CD14-positive monocyte (primary cell): Measurements from ENCODE around the gene DHRS2. TPM values are rescaled to one million over a fixed set of nuclear protein-coding genes. Genes with fewer than 3 reads are reported as not detected.

ENCODE experiments used
- DNase-seq, 3 donors: peaks; one replicate each; pipeline ENCODE4 v3.0.0-alpha.2; 2011 to 2022
- H2AFZ ChIP-seq: 2 replicates; pipeline ENCODE4 v1.6.0; 2012; ENCODE audit warnings: mild to moderate bottlenecking, low read depth, low read length, inconsistent platforms; ENCODE audit not compliant: insufficient read depth, poor library complexity, severe bottlenecking
- H3K27ac ChIP-seq, 2 donors: 1 replicate in 1 of 2; 2 replicates in 1 of 2; pipeline ENCODE4 v1.5.1; 2012 to 2013; ENCODE audit warnings: low read length in 2 of 2, control low read depth in 1 of 2, inconsistent platforms in 1 of 2, low read depth in 1 of 2, mild to moderate bottlenecking in 1 of 2
- H3K27me3 ChIP-seq, 2 donors: one replicate each; pipeline versions ENCODE4 v1.6.0 to v1.6.1; 2011 to 2013; ENCODE audit warnings: low read length in 2 of 2; ENCODE audit not compliant: control insufficient read depth in 2 of 2, insufficient read depth in 2 of 2
- H3K36me3 ChIP-seq, 2 donors: replicated peaks in 1 of 2; 1 replicate in 1 of 2; 2 replicates in 1 of 2; pipeline versions ENCODE4 v1.5.1 to v1.6.1; 2012 to 2013; ENCODE audit warnings: low read length in 2 of 2, control low read depth in 1 of 2, inconsistent platforms in 1 of 2, mild to moderate bottlenecking in 1 of 2; ENCODE audit not compliant: insufficient read depth in 2 of 2, control insufficient read depth in 1 of 2
- H3K4me1 ChIP-seq, 2 donors: 1 replicate in 1 of 2; 2 replicates in 1 of 2; pipeline versions ENCODE4 v1.5.1 to v1.6.1; 2012 to 2013; ENCODE audit warnings: low read length in 2 of 2, control low read depth in 1 of 2, inconsistent platforms in 1 of 2, mild to moderate bottlenecking in 1 of 2, moderate library complexity in 1 of 2; ENCODE audit not compliant: insufficient read depth in 2 of 2, control insufficient read depth in 1 of 2
- H3K4me2 ChIP-seq: replicated peaks from 2 replicates; pipeline ENCODE3; 2012; ENCODE audit warnings: low read length, moderate library complexity, mild to moderate bottlenecking; ENCODE audit not compliant: poor library complexity, severe bottlenecking; ENCODE audit errors: extremely low read depth
- H3K4me3 ChIP-seq, 3 experiments: fragments of 200-600 bp in 1 of 3; sonication (generic) in 1 of 3; replicated peaks in 1 of 3; 1 replicate in 2 of 3; 2 replicates in 1 of 3; pipeline ENCODE4 v1.5.1; 2011 to 2013; ENCODE audit warnings: low read length in 3 of 3, mild to moderate bottlenecking in 3 of 3, control low read depth in 2 of 3, low read depth in 2 of 3, inconsistent platforms in 1 of 3, moderate library complexity in 1 of 3
- H3K79me2 ChIP-seq: 2 replicates; pipeline ENCODE4 v1.6.0; 2012; ENCODE audit warnings: mild to moderate bottlenecking, control low read depth, inconsistent platforms, low read length, moderate library complexity; ENCODE audit not compliant: insufficient read depth
- H3K9ac ChIP-seq: 2 replicates; pipeline ENCODE4 v1.6.0; 2017; ENCODE audit warnings: low read length, mild to moderate bottlenecking; ENCODE audit not compliant: insufficient read depth, poor library complexity, severe bottlenecking
- H3K9me3 ChIP-seq, 2 donors: replicated peaks in 1 of 2; 1 replicate in 1 of 2; 2 replicates in 1 of 2; pipeline versions ENCODE4 v1.5.1 to v1.6.1; 2012 to 2013; ENCODE audit warnings: low read length in 2 of 2, control low read depth in 1 of 2; ENCODE audit not compliant: control insufficient read depth in 1 of 2, insufficient read depth in 1 of 2
- H4K20me1 ChIP-seq: 2 replicates; pipeline ENCODE4 v1.6.0; 2012; ENCODE audit warnings: mild to moderate bottlenecking, low read length, control low read depth, moderate library complexity; ENCODE audit not compliant: insufficient read depth
- H3K27ac Mint-ChIP-seq, 7 donors: one replicate each; pipeline ENCODE4 v1.8.0; 2020; ENCODE audit warnings: mild to moderate bottlenecking in 7 of 7, mixed read lengths in 7 of 7, moderate library complexity in 6 of 7, inconsistent platforms in 2 of 7
- H3K27me3 Mint-ChIP-seq, 3 donors: one replicate each; pipeline ENCODE4 v1.8.0; 2021 to 2022; ENCODE audit warnings: low read depth in 3 of 3, mild to moderate bottlenecking in 3 of 3, mixed read lengths in 3 of 3, moderate library complexity in 3 of 3, inconsistent platforms in 1 of 3
- H3K36me3 Mint-ChIP-seq, 2 donors: one replicate each; pipeline ENCODE4 v1.8.0; 2020; ENCODE audit warnings: mixed read lengths in 2 of 2, inconsistent platforms in 1 of 2, mild to moderate bottlenecking in 1 of 2
- H3K4me1 Mint-ChIP-seq: one replicate; pipeline ENCODE4 v1.8.0; 2020; ENCODE audit warnings: mild to moderate bottlenecking, mixed read lengths
- H3K4me3 Mint-ChIP-seq, 2 donors: one replicate each; pipeline ENCODE4 v1.8.0; 2020; ENCODE audit warnings: mild to moderate bottlenecking in 2 of 2, mixed read lengths in 2 of 2, moderate library complexity in 1 of 2
- H3K9me3 Mint-ChIP-seq, 7 donors: one replicate each; pipeline ENCODE4 v1.8.0; 2020 to 2022; ENCODE audit warnings: mixed read lengths in 7 of 7, mild to moderate bottlenecking in 6 of 7, moderate library complexity in 6 of 7, inconsistent platforms in 2 of 7
- WGBS: methylation state at CpG from one replicate; pipeline ENCODE4 v1.1.5; 2013; ENCODE audit warnings: missing lambda C conversion rate; ENCODE audit not compliant: insufficient coverage; 5-methylcytosine and 5-hydroxymethylcytosine counted together
- intact Hi-C, 2 donors: fragments of 100-400 bp; cut with micrococcal nuclease; formaldehyde crosslinking; loops; one replicate each; pipeline versions ENCODE4 v1.15.0 to v1.15.1; 2023
- polyA plus RNA-seq, 3 donors: library from polyadenylated mRNA; depleted of rRNA in 1 of 3; unstranded in 2 of 3; stranded (reverse) in 1 of 3; fragments of 300-500 nt in 2 of 3; fragments of >200 nt in 1 of 3; fragmentation: Illumina TruSeq in 2 of 3; gene quantifications; 1 replicate in 2 of 3; 2 replicates in 1 of 3; pipeline ENCODE4 v1.2.3, GENCODE V29; 2012 to 2021
- TF ChIP-seq, protein P1 (sequence below): fragments of 200-600 bp; IDR thresholded peaks from one replicate; pipeline ENCODE4 v1.8.0; 2022; ENCODE audit warnings: antibody characterized with exemption, mild to moderate bottlenecking

Gene DHRS2
- polyA plus RNA-seq, 3 donors: not detected

DNA sequence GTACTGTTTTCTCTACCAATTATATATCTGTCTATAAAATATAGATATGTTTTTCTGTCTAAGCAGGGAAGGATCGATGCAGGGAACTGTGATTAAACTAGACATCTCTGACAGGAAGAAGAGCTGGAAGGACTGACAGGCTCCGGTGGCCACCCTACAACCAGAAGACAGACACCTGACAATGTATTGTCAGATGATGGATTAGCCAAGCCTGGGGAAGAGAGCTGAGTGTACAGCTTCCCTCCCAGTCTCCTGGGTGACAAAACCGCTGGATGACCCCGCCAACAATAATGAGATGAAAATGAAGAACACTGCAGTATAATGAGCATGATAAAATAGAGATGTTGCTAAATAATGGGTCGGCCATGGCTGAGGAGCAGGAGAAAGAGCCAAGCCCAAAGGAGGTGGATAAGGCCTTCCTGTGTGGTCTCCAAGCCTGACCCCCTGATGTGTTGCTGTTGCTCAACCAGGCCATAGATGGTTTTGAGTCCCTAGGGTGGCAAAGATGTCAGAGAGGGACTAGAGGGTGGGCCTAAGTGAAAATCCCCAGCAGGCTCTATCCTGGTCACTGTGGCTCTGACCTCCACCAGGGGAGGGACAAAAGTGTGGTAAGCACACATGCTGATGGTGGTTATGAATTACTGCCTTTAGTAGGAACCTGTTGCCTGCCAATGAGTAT lies 28.2 kb downstream of the DHRS2 start:
- no peaks in the 10 kb centered on the region for H3K4me1 Mint-ChIP-seq
- no peaks in the 10 kb centered on the region for H4K20me1 ChIP-seq

DNA sequence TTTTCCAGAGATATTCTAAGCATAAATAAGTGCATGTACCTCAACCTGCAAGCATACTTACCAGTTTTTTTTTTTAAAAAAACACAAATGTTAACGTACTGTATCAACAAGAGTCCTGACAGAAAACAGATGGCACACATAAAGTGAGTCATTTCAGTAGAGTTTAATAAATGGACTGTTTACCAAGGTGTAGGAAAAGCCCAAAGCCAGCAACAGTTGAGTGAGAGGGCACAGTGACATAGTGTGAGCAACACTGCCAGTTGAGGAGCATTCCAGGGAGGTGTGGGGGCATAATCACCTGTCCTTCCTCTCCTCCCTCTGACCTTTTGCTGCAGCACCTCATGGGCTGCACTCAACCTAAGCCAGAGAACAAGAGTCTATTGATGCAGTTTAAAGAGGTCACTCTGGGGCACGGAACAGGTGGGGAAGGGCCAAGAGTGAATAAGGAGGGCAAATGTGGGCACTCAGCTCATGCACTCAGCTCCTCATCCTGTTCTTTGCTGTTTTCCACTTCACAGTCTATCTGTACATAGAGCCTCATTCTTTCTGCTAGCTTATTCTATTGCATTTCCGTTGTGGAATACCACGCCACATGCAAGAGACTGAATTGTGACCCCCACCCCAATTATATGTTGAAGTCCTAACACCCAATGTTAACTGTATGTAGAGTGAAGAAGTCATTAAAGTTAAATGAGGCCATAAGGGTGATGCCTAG lies 29.3 kb downstream of the DHRS2 start:
- no peak overlapping the region for H3K4me3 ChIP-seq
- H3K4me2 ChIP-seq: no peak overlapping the region
- no peaks in the 10 kb centered on the region for H3K79me2 ChIP-seq
- H3K9ac ChIP-seq: no peak overlapping the region
- Mint-ChIP-seq H3K27me3 (peaks cover 0 to 6% (median 2%) of the 10 kb centered on the region in 3 donors), H3K4me3 (no peak overlapping the region), H3K27ac (no peak overlapping the region), H3K36me3 (no peaks in the 10 kb centered on the region), H3K9me3 (no peaks in the 10 kb centered on the region), H3K4me1 (no peaks in the 10 kb centered on the region)
- no peaks in the 10 kb centered on the region for H4K20me1 ChIP-seq
- TF ChIP-seq, protein P1, sequence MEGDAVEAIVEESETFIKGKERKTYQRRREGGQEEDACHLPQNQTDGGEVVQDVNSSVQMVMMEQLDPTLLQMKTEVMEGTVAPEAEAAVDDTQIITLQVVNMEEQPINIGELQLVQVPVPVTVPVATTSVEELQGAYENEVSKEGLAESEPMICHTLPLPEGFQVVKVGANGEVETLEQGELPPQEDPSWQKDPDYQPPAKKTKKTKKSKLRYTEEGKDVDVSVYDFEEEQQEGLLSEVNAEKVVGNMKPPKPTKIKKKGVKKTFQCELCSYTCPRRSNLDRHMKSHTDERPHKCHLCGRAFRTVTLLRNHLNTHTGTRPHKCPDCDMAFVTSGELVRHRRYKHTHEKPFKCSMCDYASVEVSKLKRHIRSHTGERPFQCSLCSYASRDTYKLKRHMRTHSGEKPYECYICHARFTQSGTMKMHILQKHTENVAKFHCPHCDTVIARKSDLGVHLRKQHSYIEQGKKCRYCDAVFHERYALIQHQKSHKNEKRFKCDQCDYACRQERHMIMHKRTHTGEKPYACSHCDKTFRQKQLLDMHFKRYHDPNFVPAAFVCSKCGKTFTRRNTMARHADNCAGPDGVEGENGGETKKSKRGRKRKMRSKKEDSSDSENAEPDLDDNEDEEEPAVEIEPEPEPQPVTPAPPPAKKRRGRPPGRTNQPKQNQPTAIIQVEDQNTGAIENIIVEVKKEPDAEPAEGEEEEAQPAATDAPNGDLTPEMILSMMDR: no peak
- no CpG with 5 or more reads among the region's 4 CpGs for WGBS
- no peaks in the 10 kb centered on the region for H3K9me3 ChIP-seq
- no peaks in the 10 kb centered on the region for H3K36me3 ChIP-seq
- H3K27me3 ChIP-seq: no peaks in the 10 kb centered on the region
- H3K27ac ChIP-seq: no peak overlapping the region
- no peak for DNase-seq
- no peak overlapping the region for H2AFZ ChIP-seq
- H3K4me1 ChIP-seq: no peaks in the 10 kb centered on the region
- intact Hi-C loops: no loop called here

More for the DNA sequence above, 28.2 kb downstream of the DHRS2 start:
- H3K36me3 Mint-ChIP-seq: no peaks in the 10 kb centered on the region
- TF ChIP-seq, protein P1: no peak
- peaks cover 0 to 2% (median 0%) of the 10 kb centered on the region in 7 donors for H3K9me3 Mint-ChIP-seq
- Histone ChIP-seq H3K4me2 (no peak overlapping the region), H3K27ac (no peak overlapping the region), H3K4me3 (no peak overlapping the region), H3K27me3 (no peaks in the 10 kb centered on the region), H3K36me3 (no peaks in the 10 kb centered on the region), H3K9ac (no peak overlapping the region), H2AFZ (no peak overlapping the region), H3K79me2 (no peaks in the 10 kb centered on the region), H3K9me3 (no peaks in the 10 kb centered on the region), H3K4me1 (no peaks in the 10 kb centered on the region)
- H3K27ac Mint-ChIP-seq: no peak overlapping the region
- WGBS: 67% methylated on average over 1 of the region's 5 CpGs
- H3K27me3 Mint-ChIP-seq: peaks cover 0 to 7% (median 5%) of the 10 kb centered on the region in 3 donors
- DNase-seq: no peak
- intact Hi-C loops: no loop called here
- H3K4me3 Mint-ChIP-seq: no peak overlapping the region
